AG09319 (cell line): ENCODE data around the gene GLRX3.

Experiments used
- DNase-seq: peaks from one replicate; pipeline ENCODE4 v3.0.0-alpha.2; 2010; ENCODE audit warnings: low read depth; ENCODE audit errors: extremely low read depth
- CTCF ChIP-seq: IDR thresholded peaks from 2 replicates; pipeline ENCODE4 v1.5.1; 2011; ENCODE audit warnings: low read depth, mild to moderate bottlenecking, inconsistent platforms, low read length, moderate library complexity

Gene GLRX3

GRCh38 chr10:130175074-130175473 lies 38.9 kb downstream of the GLRX3 start:
- DNase-seq = no peak
- no peak for TF ChIP-seq CTCF

DNA sequence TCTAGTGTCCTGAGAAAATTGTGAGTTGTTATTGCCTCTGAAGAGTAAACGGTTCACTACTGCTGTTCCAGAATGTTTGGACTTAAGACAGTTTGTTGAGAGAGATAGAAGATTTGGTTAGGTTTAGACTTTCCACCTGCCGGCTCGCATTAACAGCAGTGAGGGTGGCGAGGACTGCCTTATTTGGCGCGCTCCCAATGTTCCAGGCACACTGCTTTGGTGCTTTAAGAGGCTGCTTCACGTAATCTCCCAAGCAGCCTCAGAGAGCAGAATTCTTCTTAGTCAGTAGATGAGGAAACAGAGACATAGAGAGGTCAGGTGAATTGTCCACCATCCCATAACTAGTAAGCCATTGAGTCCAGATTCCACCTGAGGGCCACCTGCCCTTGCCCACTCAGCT lies 41.1 kb downstream of the GLRX3 start:
- DNase-seq = no peak
- TF ChIP-seq CTCF = no peak

GRCh38 chr10:130179640-130180039 lies 43.4 kb downstream of the GLRX3 start:
- DNase-seq = peak; percentile 11
- peak; percentile 43 for TF ChIP-seq CTCF

DNA sequence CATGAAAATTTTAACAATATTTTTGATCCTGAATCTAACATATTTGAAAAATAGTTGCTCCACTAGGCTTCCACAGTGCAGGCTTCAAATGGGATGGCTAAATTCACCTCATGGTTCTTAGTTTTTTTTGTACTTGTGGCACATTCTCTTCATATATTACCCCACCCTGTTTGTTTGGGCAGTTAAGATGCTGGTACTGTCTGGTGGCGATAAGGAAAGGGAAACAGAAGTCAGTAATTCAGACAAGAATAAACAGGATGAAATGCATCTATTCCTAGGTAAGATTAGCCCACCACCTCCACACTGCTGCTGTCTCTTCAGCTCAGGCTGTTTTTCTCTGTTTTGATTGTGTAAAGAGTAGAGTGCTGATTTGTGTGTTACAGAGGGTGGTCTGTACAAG lies 44.2 kb downstream of the GLRX3 start:
- no peak for DNase-seq
- no peak for TF ChIP-seq CTCF

DNA sequence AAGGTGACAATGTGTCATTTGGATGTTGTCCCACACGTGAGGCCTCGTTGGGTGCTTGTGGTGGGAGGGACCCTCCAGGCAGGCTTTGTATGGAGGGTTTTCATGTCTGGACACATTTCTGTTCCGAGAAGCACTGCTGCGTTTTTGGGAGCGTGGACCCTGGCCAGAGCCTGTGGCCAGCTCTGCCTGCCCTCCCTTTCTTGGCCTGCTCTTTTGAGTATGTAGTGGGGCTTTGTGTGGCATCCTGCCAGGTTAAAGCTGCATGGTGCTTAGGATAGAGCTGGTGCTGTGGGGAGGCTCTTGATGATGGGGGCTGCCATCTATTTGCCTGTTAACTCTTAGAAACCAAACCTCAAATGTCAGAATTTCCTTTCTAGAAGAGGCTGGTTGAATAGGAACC lies 45.7 kb downstream of the GLRX3 start:
- no peak for TF ChIP-seq CTCF
- no peak for DNase-seq

- TF ChIP-seq CTCF = no peak
- DNase-seq = no peak
Observed at GRCh38 chr10:130185591-130185990, 49.4 kb downstream of the GLRX3 start.

- DNase-seq = no peak
- no peak for TF ChIP-seq CTCF
Observed at GRCh38 chr10:130188195-130189175, 52.3 kb downstream of the GLRX3 start.
